Endothelial cell of umbilical vein (primary cell): ENCODE results near the gene PTAR1. TPM values are rescaled to one million over a fixed set of nuclear protein-coding genes. Genes with fewer than 3 reads are reported as not detected.
"Not testable (repeated sequence)": the region's sequence is repeated elsewhere in the genome, so short reads cannot be mapped to it uniquely, and the experiment has no call there.

Source experiments
- BruUV-seq: library from RNA; stranded (reverse); fragments of 400-500 nt; replicated peaks from 2 replicates; lab custom pipeline; 2021; lab: Mats Ljungman, UMichigan
- CTCF ChIA-PET: fragments of 300-600, 350-600 bp; sonication (Branson Sonifier 250); formaldehyde crosslinking; loops from one replicate; lab custom pipeline; 2021; ENCODE audit warnings: antibody characterized with exemption, inconsistent platforms; lab: Charles Lee
- POLR2A ChIA-PET: fragments of 300-600, 350-600 bp; sonication (Branson Sonifier 250); formaldehyde crosslinking; loops from one replicate; lab custom pipeline; 2021; ENCODE audit warnings: antibody characterized with exemption, inconsistent platforms; lab: Charles Lee
- DNase-seq: peaks from one replicate; pipeline ENCODE4 v3.0.0-alpha.2; 2011; ENCODE audit warnings: low read depth, low spot score
- FAIRE-seq: peaks from 2 replicates; lab custom pipeline; 2011; peaks lifted over from hg19 to GRCh38; lab: Jason Lieb, UNC
- H2AFZ ChIP-seq: 2 replicates; pipeline ENCODE4 v1.6.0; 2012; ENCODE audit warnings: low read depth, low read length, control low read depth, inconsistent platforms
- H3K27ac ChIP-seq: 2 replicates; pipeline ENCODE4 v1.5.1; 2011; ENCODE audit warnings: low read depth, mild to moderate bottlenecking, control low read depth, low read length, moderate library complexity; ENCODE audit not compliant: insufficient read depth
- H3K27me3 ChIP-seq, 2 experiments: 2 replicates each; pipeline versions ENCODE4 v1.6.0 to v1.6.1; 2011; ENCODE audit warnings: low read length in 2 of 2, mixed read lengths in 1 of 2; ENCODE audit not compliant: control insufficient read depth in 2 of 2, insufficient read depth in 2 of 2
- H3K36me3 ChIP-seq, 2 experiments: 2 replicates in 1 of 2; 3 replicates in 1 of 2; pipeline ENCODE4 v1.5.1; 2011; ENCODE audit warnings: low read length in 2 of 2, mild to moderate bottlenecking in 1 of 2, moderate library complexity in 1 of 2; ENCODE audit not compliant: control insufficient read depth in 2 of 2, insufficient read depth in 2 of 2; ENCODE audit errors: extremely low read depth in 1 of 2
- H3K4me1 ChIP-seq: 3 replicates; pipeline ENCODE4 v1.5.1; 2011; ENCODE audit warnings: mild to moderate bottlenecking, low read length; ENCODE audit not compliant: control insufficient read depth, insufficient read depth; ENCODE audit errors: extremely low read depth
- H3K4me2 ChIP-seq: 2 replicates; pipeline ENCODE4 v1.6.1; 2011; ENCODE audit warnings: low read length, control low read depth, mixed read lengths; ENCODE audit not compliant: insufficient read depth
- H3K4me3 ChIP-seq, 3 experiments: fragments of 200-600 bp in 1 of 3; sonication (generic), shearing (Covaris generic) in 1 of 3; replicated peaks in 1 of 3; 2 replicates each; pipeline ENCODE4 v1.5.1; 2011 to 2016; ENCODE audit warnings: control low read depth in 3 of 3, low read length in 3 of 3, mild to moderate bottlenecking in 2 of 3, inconsistent platforms in 1 of 3, low read depth in 1 of 3, moderate library complexity in 1 of 3; ENCODE audit not compliant: insufficient read depth in 1 of 3
- H3K79me2 ChIP-seq: 2 replicates; pipeline ENCODE4 v1.6.0; 2012; ENCODE audit warnings: low read length, inconsistent platforms; ENCODE audit not compliant: control insufficient read depth, insufficient read depth
- H3K9ac ChIP-seq: replicated peaks from 2 replicates; pipeline ENCODE3; 2011; ENCODE audit warnings: low read length, control low read depth; ENCODE audit not compliant: insufficient read depth; ENCODE audit errors: extremely low read depth
- H3K9me1 ChIP-seq: replicated peaks from 3 replicates; pipeline ENCODE4 v1.6.0; 2011; ENCODE audit warnings: mild to moderate bottlenecking, low read length; ENCODE audit not compliant: control insufficient read depth, insufficient read depth; ENCODE audit errors: extremely low read depth
- H3K9me3 ChIP-seq: replicated peaks from 2 replicates; pipeline ENCODE4 v1.5.1; 2012; ENCODE audit warnings: low read length, inconsistent platforms; ENCODE audit not compliant: control insufficient read depth, insufficient read depth
- H4K20me1 ChIP-seq: replicated peaks from 2 replicates; pipeline ENCODE3; 2011; ENCODE audit warnings: mild to moderate bottlenecking, low read length; ENCODE audit not compliant: control insufficient read depth, insufficient read depth; ENCODE audit errors: extremely low read depth
- FOS ChIP-seq: IDR thresholded peaks from 2 replicates; pipeline ENCODE4 v1.6.1; 2011; ENCODE audit warnings: mild to moderate bottlenecking, low read length, moderate library complexity, borderline replicate concordance; ENCODE audit not compliant: insufficient read depth
- JUN ChIP-seq: IDR thresholded peaks from 2 replicates; pipeline ENCODE4 v1.6.1; 2011; ENCODE audit warnings: borderline replicate concordance, low read depth; ENCODE audit not compliant: insufficient read length, insufficient read depth
- MAX ChIP-seq: IDR thresholded peaks from 2 replicates; pipeline ENCODE4 v1.6.1; 2011; ENCODE audit not compliant: insufficient read depth, insufficient read length
- POLR2A ChIP-seq: IDR thresholded peaks from 2 replicates; pipeline ENCODE4 v1.6.1; 2012; ENCODE audit warnings: low read depth, mild to moderate bottlenecking, control low read depth, low read length
- POLR2AphosphoS5 ChIP-seq: IDR thresholded peaks from 2 replicates; pipeline ENCODE4 v1.6.1; 2012; ENCODE audit warnings: low read depth, mild to moderate bottlenecking, control low read depth, low read length, moderate library complexity; ENCODE audit not compliant: insufficient read depth
- dilution Hi-C: fragments of 300-500 bp; cut with MboI; formaldehyde crosslinking; loops from one replicate; pipeline ENCODE4 v1.15.0; 2019; ENCODE audit warnings: low sequenced_read_pairs; ENCODE audit not compliant: extremely low pct_ligation_motif_present
- intact Hi-C: fragments of 100-400 bp; cut with micrococcal nuclease; formaldehyde crosslinking; loops from one replicate; pipeline ENCODE4 v1.10.0; 2022
- polyA plus RNA-seq, 4 experiments: library from polyadenylated mRNA; depleted of rRNA in 3 of 4; stranded (reverse) in 3 of 4; unstranded in 1 of 4; fragments of >200 nt; gene quantifications; 2 replicates each; pipeline versions ENCODE4 v1.2.1 to v1.2.3, GENCODE V29; 2011 to 2012; ENCODE audit warnings: missing spikeins in 1 of 4
- total RNA-seq: library from RNA; stranded (reverse); gene quantifications from 2 replicates; pipeline ENCODE4 v1.2.3, GENCODE V29; 2021

The PTAR1 gene
- total and polyA plus RNA-seq, 2 donors (not counting 3 experiments of a cell fraction or from before 2014, with no cell fraction given): 8.1 to 46.8 TPM

DNA sequence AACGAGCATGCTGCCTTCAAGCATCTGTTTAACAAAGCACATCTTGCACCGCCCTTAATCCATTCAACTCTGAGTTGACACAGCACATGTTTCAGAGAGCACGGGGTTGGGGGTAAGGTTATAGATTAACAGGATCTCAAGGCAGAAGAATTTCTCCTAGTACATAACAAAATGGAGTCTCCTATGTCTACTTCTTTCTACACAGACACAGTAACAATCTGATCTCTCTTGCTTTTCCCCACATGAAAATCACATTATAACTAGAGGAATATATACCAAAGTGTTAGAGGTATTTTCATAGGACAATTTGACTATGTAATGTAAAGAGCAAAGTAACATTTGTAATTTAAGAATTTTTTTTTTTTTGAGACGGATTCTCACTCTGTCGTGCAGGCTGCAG, 4.1 kb upstream of the PTAR1 start:
- H3K36me3 ChIP-seq, POLR2A ChIA-PET, DNase-seq, H3K27ac ChIP-seq, H3K9me3 ChIP-seq, H3K4me3 ChIP-seq, H3K9ac ChIP-seq, FAIRE-seq, H2AFZ ChIP-seq, BruUV-seq, dilution Hi-C loops, H3K4me2 ChIP-seq, H3K9me1 ChIP-seq, H3K79me2 ChIP-seq, H4K20me1 ChIP-seq, H3K4me1 ChIP-seq: not testable (repeated sequence)
- peaks cover 3 to 10% of the 10 kb centered on the region in 2 experiments for H3K27me3 ChIP-seq
- intact Hi-C loops: loop anchor here (10.0 kb wide), 1 partner anchor 979 kb away; a partner anchor contains a TSS
- CTCF ChIA-PET: interaction anchor here (1.3 kb wide), 1 partner anchor 22 kb away, joined by 3 read pairs; no protein-coding TSS in a partner anchor

- H3K9ac ChIP-seq: no peak overlapping the region
- peaks cover 18% of the 10 kb centered on the region for H3K79me2 ChIP-seq
- intact Hi-C loops (loop anchor here (10.0 kb wide), 1 partner anchor 978 kb away; a partner anchor contains a TSS), dilution Hi-C loops (no loop called here)
- ChIA-PET CTCF (interaction anchor here (1.3 kb wide), 1 partner anchor 169 kb away, joined by 3 read pairs; no protein-coding TSS in a partner anchor), POLR2A (no interaction called here)
- H3K9me1 ChIP-seq: no peaks in the 10 kb centered on the region
- no peak for FAIRE-seq
- H2AFZ ChIP-seq: no peak overlapping the region
- no peak overlapping the region for H3K4me3 ChIP-seq
- peaks cover 15% of the 10 kb centered on the region for H3K4me1 ChIP-seq
- no peaks in the 10 kb centered on the region for H4K20me1 ChIP-seq
- H3K36me3 ChIP-seq: no peaks in the 10 kb centered on the region
- no peak for DNase-seq
- no peak overlapping the region for H3K27ac ChIP-seq
- no peaks in the 10 kb centered on the region for H3K9me3 ChIP-seq
- TF ChIP-seq FOS (no peak), POLR2A (no peak), POLR2AphosphoS5 (no peak), MAX (no peak), JUN (no peak)
- no peak overlapping the region for H3K4me2 ChIP-seq
- no TSS peak for BruUV-seq
- peaks cover 0 to 6% of the 10 kb centered on the region in 2 experiments for H3K27me3 ChIP-seq
Observed at GRCh38 chr9:69762527-69762926, 2.7 kb upstream of the PTAR1 start.
